Measurements from ENCODE around the gene CTTNBP2.
A peak's percentile ranks its signal among the peaks of the same experiment; 100 is the strongest.

The CTTNBP2 gene

GRCh38 chr7:117816727-117817126 lies 56.5 kb downstream of the CTTNBP2 start:
- DNase-seq: no peak

- no peak for DNase-seq
Observed at GRCh38 chr7:117811696-117812095, 61.5 kb downstream of the CTTNBP2 start.

- no peak for DNase-seq
Observed at GRCh38 chr7:117810642-117811512, 62.4 kb downstream of the CTTNBP2 start.

- no peak for DNase-seq
Observed at GRCh38 chr7:117809958-117810357, 63.3 kb downstream of the CTTNBP2 start.

GRCh38 chr7:117808910-117809705 lies 64.1 kb downstream of the CTTNBP2 start:
- DNase-seq: no peak

- DNase-seq: peak; percentile 68 to 97
Observed at GRCh38 chr7:117808341-117808757, 64.9 kb downstream of the CTTNBP2 start.

GRCh38 chr7:117807676-117808075 lies 65.6 kb downstream of the CTTNBP2 start:
- DNase-seq: peak in 1 of 2 experiments; percentile 8

GRCh38 chr7:117806011-117806410 lies 67.2 kb downstream of the CTTNBP2 start:
- no peak for DNase-seq

- no peak for DNase-seq
Observed at GRCh38 chr7:117805241-117805640, 68.0 kb downstream of the CTTNBP2 start.

- DNase-seq: no peak
Observed at GRCh38 chr7:117803476-117803875, 69.8 kb downstream of the CTTNBP2 start.

- no peak for DNase-seq
Observed at GRCh38 chr7:117802660-117803059, 70.6 kb downstream of the CTTNBP2 start.

GRCh38 chr7:117800841-117801240 lies 72.4 kb downstream of the CTTNBP2 start:
- no peak for DNase-seq

GRCh38 chr7:117800406-117800805 lies 72.8 kb downstream of the CTTNBP2 start:
- no peak for DNase-seq

GRCh38 chr7:117796889-117797288 lies 76.4 kb downstream of the CTTNBP2 start:
- DNase-seq: no peak

GRCh38 chr7:117793976-117794375 lies 79.3 kb downstream of the CTTNBP2 start:
- no peak for DNase-seq

- no peak for DNase-seq
Observed at GRCh38 chr7:117793521-117793920, 79.7 kb downstream of the CTTNBP2 start.

- DNase-seq: no peak
Observed at GRCh38 chr7:117791877-117792780, 81.1 kb downstream of the CTTNBP2 start.

- no peak for DNase-seq
Observed at GRCh38 chr7:117790731-117791130, 82.5 kb downstream of the CTTNBP2 start.

- DNase-seq: peak in 1 of 2 experiments; percentile 6
Observed at GRCh38 chr7:117790251-117790650, 83.0 kb downstream of the CTTNBP2 start.

- no peak for DNase-seq
Observed at GRCh38 chr7:117785431-117785830, 87.8 kb downstream of the CTTNBP2 start.

- DNase-seq: no peak
Observed at GRCh38 chr7:117784315-117784714, 88.9 kb downstream of the CTTNBP2 start.

GRCh38 chr7:117782761-117783160 lies 90.5 kb downstream of the CTTNBP2 start:
- DNase-seq: no peak

- DNase-seq: no peak
Observed at GRCh38 chr7:117781707-117782106, 91.5 kb downstream of the CTTNBP2 start.

All from cerebellar nuclear complex (tissue), 1 donor.